Activated T-cell treated with anti-CD3 and anti-CD28 coated beads, Interleukin-2, amount 50 U/mL, for 4 hours (primary cell): ENCODE measurements around the gene ZNF467. TPM values are rescaled to one million over a fixed set of nuclear protein-coding genes. Genes with fewer than 3 reads are reported as not detected.

Experiments used
- ATAC-seq, 2 donors: fragments of 200-7000 bp; cut with Tn5 transposase; one replicate each; pipeline ENCODE4 v1.10.0; 2021
- DNase-seq: peaks from one replicate; pipeline ENCODE4 v3.0.0-alpha.2; 2020
- H3K27me3 Mint-ChIP-seq: one replicate; pipeline ENCODE4 v1.8.0; 2021; ENCODE audit warnings: low read depth, mixed read lengths
- H3K36me3 Mint-ChIP-seq: one replicate; pipeline ENCODE4 v1.8.0; 2022; ENCODE audit warnings: mixed read lengths; ENCODE audit not compliant: insufficient read depth
- H3K4me1 Mint-ChIP-seq: one replicate; pipeline ENCODE4 v1.8.0; 2021; ENCODE audit warnings: low read depth, mixed read lengths
- H3K4me3 Mint-ChIP-seq: one replicate; pipeline ENCODE4 v1.8.0; 2021; ENCODE audit warnings: mild to moderate bottlenecking, moderate library complexity, mixed read lengths
- H3K9me3 Mint-ChIP-seq: one replicate; pipeline ENCODE4 v1.8.0; 2021; ENCODE audit warnings: mixed read lengths
- total RNA-seq, 3 donors: library from RNA; stranded (reverse); gene quantifications; one replicate each; pipeline ENCODE4 v1.2.1, GENCODE V29; 2021

Gene ZNF467
- total RNA-seq, 3 donors from 2014 or later: 0.08 to 0.18 (median 0.16) TPM

- no peaks in the 10 kb centered on the region for H3K9me3 Mint-ChIP-seq
- DNase-seq (no peak), ATAC-seq (no peak)
- H3K4me1 Mint-ChIP-seq: peaks cover 11% of the 10 kb centered on the region
- H3K4me3 Mint-ChIP-seq: no peak overlapping the region
- peaks cover 30% of the 10 kb centered on the region for H3K27me3 Mint-ChIP-seq
- no peaks in the 10 kb centered on the region for H3K36me3 Mint-ChIP-seq
Measured at GRCh38 chr7:149743476-149744255, 29.7 kb downstream of the ZNF467 start.

DNA sequence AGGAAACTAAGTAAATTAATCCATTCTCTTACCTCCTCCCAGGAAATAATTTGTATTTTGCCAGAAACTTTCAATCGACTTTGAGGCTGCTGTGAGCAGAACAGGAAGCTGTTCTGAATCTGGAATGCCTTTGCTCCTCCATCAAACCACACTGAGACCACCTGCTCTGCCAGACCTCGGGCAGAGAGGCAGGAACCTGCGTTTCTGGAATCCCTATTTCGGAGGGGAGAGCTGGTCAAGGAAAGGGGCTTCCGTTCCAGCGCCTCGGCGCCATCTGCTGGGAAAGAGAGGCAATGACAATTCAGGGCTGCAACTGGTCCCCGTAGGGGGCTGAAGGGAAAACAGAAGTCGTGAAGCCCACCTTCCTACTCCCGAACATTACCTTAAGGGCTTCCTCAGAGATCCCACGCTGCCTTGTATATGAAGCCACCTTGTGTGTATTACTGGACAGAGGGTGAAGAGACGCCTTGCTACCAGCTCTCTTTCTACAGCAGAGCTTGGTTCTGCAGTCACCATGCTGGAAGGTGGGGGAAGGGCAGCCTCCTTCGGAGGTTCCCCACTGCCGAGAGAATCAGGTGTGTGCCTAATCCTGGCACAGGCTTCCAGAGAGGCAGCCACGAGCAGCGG is 31.2 kb downstream of the ZNF467 start:
- H3K27me3 Mint-ChIP-seq: peaks cover 37% of the 10 kb centered on the region
- peak overlapping the region; percentile 78 for H3K4me3 Mint-ChIP-seq

DNA sequence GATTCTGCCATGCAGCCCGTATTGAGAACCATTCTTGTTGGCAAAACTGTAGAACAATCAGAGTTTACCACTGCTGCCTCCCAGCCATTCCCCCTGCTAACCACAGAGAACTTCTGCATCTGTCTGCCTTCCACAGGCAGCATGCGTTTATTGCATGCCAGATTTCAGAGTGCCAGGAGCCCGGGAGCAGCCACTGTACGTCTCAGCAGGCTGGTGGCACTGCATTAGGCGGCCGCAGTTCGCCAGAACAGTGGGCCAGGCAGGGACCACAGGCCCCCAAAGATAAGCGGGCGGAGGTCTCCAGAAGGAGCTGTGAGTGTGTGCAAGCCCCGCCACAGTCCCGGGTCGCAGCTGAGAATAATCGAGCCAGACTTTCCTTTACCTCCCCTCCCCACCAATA is 31.8 kb downstream of the ZNF467 start:
- ATAC-seq: peak in 1 of 2 donors; percentile 44
- H3K4me3 Mint-ChIP-seq: peak overlapping the region; percentile 78
- peaks cover 12% of the 10 kb centered on the region for H3K4me1 Mint-ChIP-seq
- peaks cover 38% of the 10 kb centered on the region for H3K27me3 Mint-ChIP-seq
- no peaks in the 10 kb centered on the region for H3K9me3 Mint-ChIP-seq
- no peak for DNase-seq
- H3K36me3 Mint-ChIP-seq: no peaks in the 10 kb centered on the region

More for the DNA sequence above, 31.2 kb downstream of the ZNF467 start:
- Mint-ChIP-seq H3K4me1 (peaks cover 11% of the 10 kb centered on the region), H3K9me3 (no peaks in the 10 kb centered on the region), H3K36me3 (no peaks in the 10 kb centered on the region)
- DNase-seq (peak; percentile 57), ATAC-seq (peak; percentile 75 to 86)

DNA sequence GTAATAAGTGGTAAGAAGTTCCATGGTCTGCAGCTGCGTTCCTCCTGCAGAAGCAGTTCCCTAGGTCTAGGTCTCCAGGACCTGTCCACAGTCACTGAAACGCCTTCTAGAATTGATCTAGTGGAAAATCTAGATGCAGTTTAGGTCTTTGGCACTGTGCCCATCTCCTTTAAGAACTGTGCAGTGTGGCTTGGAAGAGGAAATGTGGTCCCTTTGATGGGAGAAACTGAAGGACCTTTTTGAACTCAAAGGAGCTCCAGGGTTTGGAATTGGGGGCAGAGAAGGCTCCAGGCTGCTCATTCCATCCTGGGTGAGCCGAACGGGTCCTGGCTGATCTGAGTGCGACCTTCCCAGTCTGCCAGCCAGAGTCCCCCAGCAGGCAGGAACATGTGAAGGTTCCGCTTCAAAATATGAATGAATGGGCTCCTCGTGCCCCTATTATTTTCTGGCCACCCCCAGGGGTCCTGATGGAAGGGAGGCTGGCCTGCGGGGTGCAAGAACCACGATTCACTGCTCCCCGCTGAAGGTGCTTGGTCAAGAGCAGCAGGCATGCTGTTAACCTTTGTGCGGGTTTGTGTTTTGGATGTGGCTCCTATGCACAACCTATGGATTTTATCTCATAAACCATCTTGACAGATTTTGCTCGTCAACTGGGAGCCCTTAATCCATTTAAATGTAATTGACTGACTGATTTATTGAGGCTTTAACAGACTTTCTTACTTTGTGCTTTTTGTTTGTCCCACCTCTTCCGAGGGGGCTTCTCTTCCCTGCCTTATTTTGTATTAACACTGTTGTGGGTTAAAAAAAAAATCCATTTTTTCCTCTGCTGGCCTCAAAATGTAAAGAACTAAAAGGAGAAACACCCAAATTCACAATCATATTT is 36.7 kb downstream of the ZNF467 start:
- peaks cover 12% of the 10 kb centered on the region for H3K4me1 Mint-ChIP-seq
- no peak for ATAC-seq
- H3K9me3 Mint-ChIP-seq: no peaks in the 10 kb centered on the region
- no peak for DNase-seq
- peaks cover 28% of the 10 kb centered on the region for H3K27me3 Mint-ChIP-seq
- peaks cover 3% of the 10 kb centered on the region for H3K36me3 Mint-ChIP-seq
- no peak overlapping the region for H3K4me3 Mint-ChIP-seq

DNA sequence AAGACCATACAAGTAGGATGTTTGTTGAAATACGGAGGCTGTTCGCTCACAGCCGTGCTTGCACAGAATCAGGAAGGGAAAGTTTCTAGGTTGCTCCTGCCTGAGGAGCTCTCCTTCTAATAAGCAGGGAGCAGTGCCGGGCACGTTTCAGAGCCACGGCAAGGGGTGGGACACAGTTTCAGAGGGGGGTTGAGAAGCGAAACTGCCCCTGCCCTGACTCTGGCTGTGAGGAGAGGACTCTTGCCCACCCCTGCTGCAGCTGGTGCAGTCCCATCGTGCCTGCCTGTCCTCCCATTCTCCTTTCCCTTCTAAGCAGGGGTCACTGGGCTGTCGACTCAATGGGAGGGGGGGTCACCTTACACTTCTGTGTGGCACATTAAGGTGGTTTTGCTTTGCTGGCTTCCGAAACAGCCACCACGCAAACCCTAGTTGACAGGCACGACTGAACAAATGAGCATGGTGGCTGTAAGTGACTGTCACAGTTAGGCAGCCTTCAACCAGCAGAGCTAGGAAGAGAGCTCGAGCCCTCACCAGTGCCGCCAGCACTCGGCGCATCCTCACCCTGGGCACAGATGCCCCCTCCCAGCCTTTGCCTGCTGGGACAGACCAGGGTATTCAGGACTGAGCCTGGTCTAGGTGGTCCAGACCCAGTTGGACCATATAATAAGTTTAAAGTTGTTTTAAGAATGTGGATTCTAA is 37.5 kb downstream of the ZNF467 start:
- H3K4me3 Mint-ChIP-seq: no peak overlapping the region
- H3K4me1 Mint-ChIP-seq: peaks cover 11% of the 10 kb centered on the region
- H3K9me3 Mint-ChIP-seq: no peaks in the 10 kb centered on the region

DNA sequence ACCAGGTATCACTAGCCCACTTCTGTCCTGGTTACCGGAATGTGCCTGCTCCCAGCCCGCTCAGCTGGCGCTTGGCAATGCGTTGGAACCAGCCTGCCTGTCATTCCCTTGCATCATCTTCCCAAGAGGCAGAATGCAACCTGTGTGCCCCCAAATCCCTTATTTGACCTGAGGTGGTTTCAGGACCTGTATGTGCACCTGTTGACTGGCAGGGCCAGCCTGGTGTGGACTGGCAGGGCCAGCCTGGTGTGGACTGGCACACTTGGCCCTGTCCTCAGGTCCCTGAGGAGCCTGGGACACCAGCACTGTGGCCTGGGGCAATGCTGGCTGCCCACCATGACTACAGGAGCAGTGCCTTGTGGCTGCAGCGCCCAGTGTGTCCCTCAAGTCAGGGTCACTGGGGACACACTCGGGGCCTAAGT is 38.2 kb downstream of the ZNF467 start:
- Mint-ChIP-seq H3K4me1 (peaks cover 11% of the 10 kb centered on the region), H3K27me3 (peaks cover 16% of the 10 kb centered on the region), H3K9me3 (no peaks in the 10 kb centered on the region), H3K4me3 (no peak overlapping the region), H3K36me3 (peaks cover 6% of the 10 kb centered on the region)
- ATAC-seq: no peak
- no peak for DNase-seq

More for the DNA sequence above, 37.5 kb downstream of the ZNF467 start:
- ATAC-seq (no peak), DNase-seq (no peak)
- H3K36me3 Mint-ChIP-seq: peaks cover 5% of the 10 kb centered on the region
- H3K27me3 Mint-ChIP-seq: peaks cover 23% of the 10 kb centered on the region

DNA sequence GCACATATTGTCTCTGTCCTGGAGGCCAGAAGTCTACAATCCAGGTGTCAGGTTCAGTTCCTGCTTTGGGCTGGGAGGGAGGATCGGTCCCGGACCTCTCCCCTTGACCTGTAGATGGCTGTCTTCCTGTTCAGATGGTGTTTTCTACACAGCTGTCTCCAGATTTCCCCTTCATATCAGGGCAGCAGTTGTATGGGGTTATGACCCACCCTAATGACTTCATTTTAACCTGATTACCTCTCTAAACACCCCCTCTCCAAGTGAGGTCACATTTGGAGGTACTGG is 38.7 kb downstream of the ZNF467 start:
- no peak overlapping the region for H3K4me3 Mint-ChIP-seq
- H3K9me3 Mint-ChIP-seq: no peaks in the 10 kb centered on the region
- peaks cover 15% of the 10 kb centered on the region for H3K27me3 Mint-ChIP-seq
- ATAC-seq (no peak), DNase-seq (no peak)
- H3K36me3 Mint-ChIP-seq: peaks cover 6% of the 10 kb centered on the region
- H3K4me1 Mint-ChIP-seq: peaks cover 11% of the 10 kb centered on the region

GRCh38 chr7:149733924-149734790 is 39.2 kb downstream of the ZNF467 start:
- DNase-seq: no peak
- H3K36me3 Mint-ChIP-seq: peaks cover 8% of the 10 kb centered on the region
- peaks cover 13% of the 10 kb centered on the region for H3K27me3 Mint-ChIP-seq
- no peaks in the 10 kb centered on the region for H3K9me3 Mint-ChIP-seq
- ATAC-seq: no peak
- peaks cover 11% of the 10 kb centered on the region for H3K4me1 Mint-ChIP-seq
- no peak overlapping the region for H3K4me3 Mint-ChIP-seq

DNA sequence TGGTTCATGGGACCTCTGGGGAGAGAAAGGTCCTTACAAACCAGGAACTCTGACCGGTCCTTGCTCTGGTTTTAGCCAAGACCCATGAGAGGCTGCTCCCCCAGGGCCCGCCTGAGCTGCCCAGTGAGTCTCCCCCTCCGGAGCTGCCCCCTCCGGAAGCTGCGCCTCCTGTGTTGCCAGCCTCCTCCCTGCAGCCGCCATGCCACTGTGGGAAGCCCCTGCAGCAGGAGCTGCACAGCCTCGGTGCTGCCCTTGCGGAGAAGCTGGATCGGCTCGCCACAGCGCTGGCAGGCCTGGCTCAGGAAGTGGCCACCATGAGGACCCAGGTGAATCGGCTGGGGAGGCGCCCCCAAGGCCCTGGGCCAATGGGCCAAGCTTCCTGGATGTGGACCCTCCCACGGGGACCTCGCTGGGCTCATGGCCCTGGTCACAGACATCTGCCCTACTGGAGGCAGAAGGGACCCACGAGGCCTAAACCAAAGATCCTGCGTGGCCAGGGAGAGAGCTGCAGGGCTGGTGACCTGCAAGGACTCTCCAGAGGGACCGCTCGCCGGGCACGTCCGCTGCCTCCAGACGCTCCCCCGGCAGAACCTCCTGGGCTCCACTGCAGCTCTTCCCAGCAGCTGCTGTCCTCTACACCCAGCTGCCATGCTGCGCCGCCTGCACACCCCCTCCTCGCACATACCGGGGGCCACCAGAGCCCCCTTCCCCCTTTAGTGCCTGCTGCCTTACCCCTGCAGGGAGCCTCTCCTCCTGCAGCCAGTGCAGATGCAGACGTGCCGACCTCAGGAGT is 40.1 kb downstream of the ZNF467 start:
- DNase-seq (no peak), ATAC-seq (no peak)
- no peaks in the 10 kb centered on the region for H3K9me3 Mint-ChIP-seq
- peaks cover 7% of the 10 kb centered on the region for H3K27me3 Mint-ChIP-seq
- H3K36me3 Mint-ChIP-seq: peaks cover 8% of the 10 kb centered on the region
- no peak overlapping the region for H3K4me3 Mint-ChIP-seq
- H3K4me1 Mint-ChIP-seq: peaks cover 11% of the 10 kb centered on the region

DNA sequence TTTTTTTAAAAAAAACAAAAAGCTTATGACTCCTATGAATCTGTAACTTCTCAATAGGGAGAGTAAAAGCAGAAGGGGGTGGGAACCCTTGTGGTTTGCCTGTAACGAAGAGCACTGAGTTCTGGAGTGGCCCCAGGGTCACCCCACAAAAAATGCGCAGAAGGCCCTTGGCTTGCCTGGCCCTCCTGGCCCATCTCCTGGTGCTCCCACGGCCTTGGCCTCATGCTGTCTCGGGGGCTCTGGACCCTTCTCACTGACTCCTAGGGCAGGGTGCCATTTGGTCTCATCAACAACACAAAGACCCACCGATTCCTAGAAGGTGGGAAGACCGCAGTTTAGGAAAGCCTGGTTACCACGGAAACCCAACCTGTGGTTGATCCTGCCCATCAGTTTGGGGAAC is 40.8 kb downstream of the ZNF467 start:
- Mint-ChIP-seq H3K36me3 (peaks cover 11% of the 10 kb centered on the region), H3K4me1 (peaks cover 11% of the 10 kb centered on the region), H3K9me3 (no peaks in the 10 kb centered on the region), H3K4me3 (no peak overlapping the region), H3K27me3 (peaks cover 5% of the 10 kb centered on the region)
- DNase-seq: no peak
- ATAC-seq: no peak

GRCh38 chr7:149732111-149732561 is 41.3 kb downstream of the ZNF467 start:
- no peak for DNase-seq
- Mint-ChIP-seq H3K4me3 (no peak overlapping the region), H3K36me3 (peaks cover 15% of the 10 kb centered on the region), H3K27me3 (peaks cover 2% of the 10 kb centered on the region), H3K4me1 (peaks cover 11% of the 10 kb centered on the region), H3K9me3 (no peaks in the 10 kb centered on the region)
- ATAC-seq: no peak

DNA sequence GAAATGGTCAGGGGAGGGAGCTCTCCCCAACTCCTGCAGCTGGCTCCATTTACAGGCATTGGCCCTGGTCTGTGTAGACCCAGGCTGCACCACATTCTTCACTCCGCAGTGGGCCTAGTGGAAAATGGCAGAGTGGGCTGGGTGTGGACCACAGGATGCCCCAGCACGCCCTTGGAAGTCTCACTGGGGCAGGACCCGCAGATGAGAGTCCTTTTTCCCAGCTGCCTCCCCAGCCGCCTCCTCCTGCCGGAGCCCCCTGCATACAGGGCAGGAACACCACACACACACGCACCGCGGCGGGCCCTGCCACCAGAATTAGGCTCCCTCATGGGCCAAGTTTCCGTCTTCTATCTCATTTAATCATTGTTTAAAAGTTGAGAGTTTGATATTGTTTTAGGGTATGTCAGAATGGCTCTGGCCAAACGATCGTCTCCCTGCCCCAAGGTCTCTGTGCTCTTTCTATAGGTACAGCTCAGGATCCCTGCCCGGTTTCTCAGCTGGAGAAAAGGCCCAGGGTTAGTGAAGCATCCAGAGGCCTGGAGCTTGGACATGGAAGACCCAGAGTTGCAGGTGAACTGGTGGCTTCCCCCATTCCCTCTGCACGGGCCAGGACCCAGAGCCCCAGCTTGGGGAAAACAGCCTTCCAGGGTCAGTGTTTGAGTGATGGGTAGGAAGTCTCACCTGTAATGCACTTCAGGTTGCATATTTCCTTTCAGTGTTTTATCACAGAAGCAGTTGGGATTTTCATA is 42.0 kb downstream of the ZNF467 start:
- peaks cover 18% of the 10 kb centered on the region for H3K36me3 Mint-ChIP-seq
- no peak for DNase-seq
- no peaks in the 10 kb centered on the region for H3K9me3 Mint-ChIP-seq
- no peak for ATAC-seq
- H3K27me3 Mint-ChIP-seq: no peaks in the 10 kb centered on the region
- no peak overlapping the region for H3K4me3 Mint-ChIP-seq
- peaks cover 7% of the 10 kb centered on the region for H3K4me1 Mint-ChIP-seq
